GM10847 (cell line): ENCODE measurements around the gene ILDR1.

Experiments used
- POLR2A ChIP-seq: IDR thresholded peaks from 2 replicates; pipeline ENCODE4 v1.6.1; 2011; ENCODE audit not compliant: insufficient read length; ENCODE audit errors: extremely low read depth

ILDR1 gene

DNA sequence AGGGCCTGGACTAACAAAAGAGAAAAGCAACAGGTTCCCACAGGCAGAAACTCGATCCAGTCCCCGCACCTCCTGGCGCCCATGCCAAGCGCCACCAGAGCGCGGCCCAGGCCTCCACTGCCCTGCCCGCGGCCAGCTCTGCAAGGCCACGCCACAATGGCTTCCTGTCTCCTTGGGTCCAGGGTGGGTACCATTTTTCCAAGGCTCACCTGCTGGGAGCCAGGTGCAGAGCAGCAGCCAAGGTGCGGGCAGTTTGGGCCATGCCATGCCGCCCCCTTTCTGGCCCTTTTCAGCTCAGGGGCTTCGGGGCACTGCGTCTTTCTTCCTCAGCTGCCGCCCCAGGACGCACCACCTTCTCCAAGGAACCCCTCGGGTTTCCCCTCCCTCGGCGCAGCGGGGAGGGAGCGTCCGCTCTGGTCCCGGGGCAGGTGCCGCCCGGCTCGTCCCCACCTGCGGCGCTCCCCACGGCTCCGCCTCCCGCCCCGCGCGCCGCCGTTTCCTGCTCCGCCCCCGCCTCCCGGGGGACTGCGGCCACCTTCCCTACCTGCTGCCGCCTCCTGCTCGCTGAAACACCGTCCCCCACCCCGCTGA is at the start of gene ILDR1:
Gene ILDR1 (minus strand): TSS at position 437 of the 591 bp plus-strand sequence. CDS start 170 bp downstream, at position 267.
- TF ChIP-seq POLR2A = no peak

DNA sequence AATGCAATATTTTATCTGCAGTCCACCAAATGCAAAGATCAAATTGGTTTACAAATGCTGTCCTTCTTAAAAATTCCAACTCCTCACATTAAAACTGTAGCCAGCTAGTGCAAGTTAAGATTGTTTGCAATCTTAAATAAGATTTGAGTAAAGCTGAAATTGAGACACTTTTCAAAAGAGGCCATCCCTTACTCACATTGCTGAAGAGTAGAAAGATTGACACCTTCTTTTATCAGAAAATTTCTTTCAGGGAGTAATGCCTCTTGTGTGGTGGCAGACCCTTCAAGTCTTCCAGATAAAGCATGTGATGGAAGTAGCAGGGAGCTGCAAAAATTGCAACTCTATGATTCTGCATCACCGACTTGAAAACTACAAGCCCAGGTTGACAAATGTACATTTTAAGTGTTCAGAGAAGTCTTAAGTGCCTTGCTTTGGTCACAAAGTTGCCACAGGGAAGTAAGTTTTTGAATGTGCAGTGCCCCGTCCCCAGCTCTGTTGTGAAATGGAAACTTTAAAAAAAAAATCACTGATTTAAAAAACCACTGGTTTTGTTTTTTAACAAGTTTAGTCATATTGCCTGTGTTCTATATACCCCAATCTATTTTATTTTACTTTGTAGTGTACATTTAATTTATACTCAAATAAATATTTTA is 45.7 kb upstream of the ILDR1 start:
- TF ChIP-seq POLR2A = no peak

DNA sequence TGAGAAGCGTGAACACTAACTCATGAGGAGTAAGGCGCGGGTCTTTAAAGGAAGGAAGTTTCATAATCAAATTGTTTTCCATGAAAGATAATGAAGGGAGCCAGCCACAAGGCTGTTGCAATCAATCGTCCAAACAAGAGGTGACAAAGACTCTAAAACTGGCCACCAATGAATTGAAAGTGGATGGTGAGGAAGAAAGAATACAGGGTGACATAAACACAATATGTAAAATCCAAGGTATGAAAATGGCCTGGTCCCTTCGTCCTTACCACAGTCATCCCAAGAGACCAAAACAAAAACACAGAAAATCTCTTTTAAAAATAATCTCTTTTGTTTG is 45.1 kb upstream of the ILDR1 start:
- no peak for TF ChIP-seq POLR2A

DNA sequence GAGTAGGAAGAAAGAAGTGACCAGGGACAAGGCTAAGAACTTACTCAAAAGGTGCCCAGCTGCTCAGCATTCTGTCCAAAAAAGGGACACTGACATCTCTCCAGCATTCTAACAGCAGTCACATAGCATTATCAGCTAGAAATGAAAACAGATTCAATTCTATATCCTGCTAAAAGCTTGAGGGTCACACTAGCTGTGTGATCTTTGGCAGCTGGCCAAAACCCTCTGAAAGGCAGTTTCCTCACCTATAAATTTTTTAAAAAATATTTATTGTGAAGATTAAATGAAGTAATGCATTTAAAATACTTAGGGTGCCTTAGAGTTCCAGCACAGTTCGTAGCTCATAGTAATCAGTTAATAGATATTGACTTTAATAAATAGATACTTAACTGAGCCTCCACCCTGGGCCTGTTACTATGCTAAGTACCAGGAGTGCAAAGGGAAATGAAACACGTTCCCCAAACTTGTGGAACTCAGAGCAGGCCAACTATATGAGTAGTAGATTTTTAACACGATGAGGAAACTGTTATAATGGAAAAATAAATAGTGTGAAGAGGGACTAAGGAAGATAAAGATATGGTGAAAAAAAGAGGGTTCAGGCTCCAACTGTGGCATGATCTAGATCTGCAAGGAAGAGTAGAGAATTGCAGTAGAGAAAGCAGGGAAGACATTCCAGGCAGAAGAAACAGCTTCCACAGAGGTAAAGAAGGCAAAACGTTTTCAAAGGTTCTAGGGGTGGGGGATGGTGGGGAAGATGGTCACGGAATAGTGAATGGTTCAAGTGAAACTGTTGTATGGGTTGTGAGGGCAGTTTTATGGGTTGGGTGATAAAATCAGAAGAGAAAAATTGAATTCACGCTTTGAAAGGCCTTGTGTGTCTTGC is 44.5 kb upstream of the ILDR1 start:
- TF ChIP-seq POLR2A = no peak

DNA sequence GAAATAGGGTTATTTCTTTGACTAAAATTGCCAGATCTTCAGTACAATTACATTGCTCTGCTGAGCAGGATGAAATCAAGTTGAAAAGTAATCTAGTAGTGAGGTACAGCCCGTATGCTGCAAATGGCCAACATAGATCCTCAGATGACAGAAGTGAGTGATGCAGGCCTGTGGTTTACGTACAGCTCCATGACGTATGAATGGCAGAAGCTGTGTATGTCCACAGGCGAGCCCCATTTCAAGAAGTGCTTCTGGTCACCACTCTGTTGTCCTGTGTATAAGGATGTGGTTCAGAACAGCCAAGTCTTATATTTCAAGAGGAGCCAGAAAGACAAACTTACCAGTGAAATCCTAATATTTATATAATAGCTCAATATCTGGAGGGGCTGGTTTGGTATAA is 42.3 kb upstream of the ILDR1 start:
- no peak for TF ChIP-seq POLR2A

DNA sequence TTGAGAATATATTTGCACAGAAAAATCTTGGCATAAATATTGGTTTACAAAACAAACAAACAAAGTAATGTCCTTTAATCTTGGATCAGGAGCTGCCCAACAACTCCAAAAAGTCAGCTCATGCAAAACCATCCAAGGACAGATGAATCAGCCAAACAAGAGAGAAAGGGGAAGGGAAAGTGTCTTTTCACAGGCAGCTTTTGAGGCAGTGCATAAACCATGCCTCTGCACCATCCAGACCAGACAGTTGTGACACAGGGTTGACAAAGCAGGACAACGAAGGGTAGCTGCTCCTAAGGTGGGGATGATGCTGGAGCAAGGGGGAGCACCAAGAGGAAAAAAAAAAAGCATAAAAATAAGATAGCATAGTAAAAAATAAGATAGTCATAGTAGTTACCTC is 41.9 kb upstream of the ILDR1 start:
- no peak for TF ChIP-seq POLR2A

DNA sequence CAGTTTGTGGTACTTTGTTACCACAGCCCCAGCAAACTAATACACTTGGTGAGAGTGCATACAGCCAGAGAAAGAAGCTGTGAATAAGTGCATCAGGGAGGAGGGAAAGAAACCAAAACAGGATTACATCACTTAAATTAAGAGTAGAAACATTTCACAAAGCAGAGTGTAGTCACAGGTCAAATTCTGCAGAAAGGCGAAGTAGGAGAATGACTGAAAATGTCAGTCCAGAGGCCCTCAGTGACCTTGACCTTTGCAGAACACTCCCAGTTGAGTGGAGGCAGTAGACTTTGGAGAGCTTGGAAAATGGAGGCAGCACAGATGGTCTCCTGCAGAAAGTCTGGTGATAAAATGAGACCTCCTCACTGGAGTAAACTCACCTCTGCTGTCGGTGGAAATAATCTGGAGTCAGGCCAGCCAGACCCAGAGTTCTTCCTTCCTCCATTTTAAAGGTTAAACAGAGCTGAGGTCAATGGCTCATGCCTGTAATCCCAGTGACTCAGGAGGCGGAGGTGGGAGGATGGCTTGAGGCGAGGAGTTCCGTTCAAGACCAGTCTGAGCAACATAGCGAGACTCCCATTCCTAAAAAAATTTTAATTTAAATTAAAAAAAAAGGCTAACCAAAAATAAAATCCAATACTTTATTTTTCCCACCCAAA is 38.1 kb upstream of the ILDR1 start:
- TF ChIP-seq POLR2A = no peak

DNA sequence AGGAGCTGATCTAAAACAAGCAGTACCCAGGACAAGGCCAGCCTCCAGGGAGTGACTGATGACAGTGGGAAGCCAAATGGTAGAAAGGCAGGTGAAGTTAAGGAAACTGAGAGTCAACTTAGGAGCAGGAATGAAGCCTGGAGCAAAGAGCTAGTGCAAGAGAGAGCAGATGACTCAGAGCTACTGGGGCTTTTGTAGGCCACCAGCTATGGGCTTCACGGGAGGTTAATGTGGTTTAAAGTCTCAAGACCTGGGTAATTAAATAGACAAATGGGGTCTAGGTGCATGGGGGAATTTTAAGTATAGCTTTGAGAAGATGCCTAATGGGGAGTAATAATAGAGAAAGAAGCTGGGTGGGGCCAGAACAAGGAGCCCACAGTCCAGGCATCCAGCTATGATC is 36.2 kb upstream of the ILDR1 start:
- no peak for TF ChIP-seq POLR2A

DNA sequence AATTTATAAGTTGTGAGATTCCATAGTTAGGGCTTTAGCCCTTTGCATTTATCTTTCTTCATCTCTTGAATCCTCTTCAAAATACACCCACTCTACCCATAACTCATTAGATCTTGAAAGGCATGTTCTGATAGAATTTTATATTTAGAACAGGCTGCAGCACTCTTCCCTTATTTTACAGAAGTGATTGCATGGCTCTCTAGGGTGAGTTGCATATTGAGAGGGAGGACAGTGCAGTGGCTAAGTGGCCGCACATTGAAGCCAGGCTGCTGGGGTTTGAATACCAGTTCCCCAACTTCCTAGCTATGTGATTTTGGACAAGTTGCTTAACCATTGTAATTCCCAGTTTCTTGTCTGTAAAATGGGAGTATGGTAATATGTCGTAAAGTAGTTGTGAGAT is 35.6 kb upstream of the ILDR1 start:
- TF ChIP-seq POLR2A = no peak

DNA sequence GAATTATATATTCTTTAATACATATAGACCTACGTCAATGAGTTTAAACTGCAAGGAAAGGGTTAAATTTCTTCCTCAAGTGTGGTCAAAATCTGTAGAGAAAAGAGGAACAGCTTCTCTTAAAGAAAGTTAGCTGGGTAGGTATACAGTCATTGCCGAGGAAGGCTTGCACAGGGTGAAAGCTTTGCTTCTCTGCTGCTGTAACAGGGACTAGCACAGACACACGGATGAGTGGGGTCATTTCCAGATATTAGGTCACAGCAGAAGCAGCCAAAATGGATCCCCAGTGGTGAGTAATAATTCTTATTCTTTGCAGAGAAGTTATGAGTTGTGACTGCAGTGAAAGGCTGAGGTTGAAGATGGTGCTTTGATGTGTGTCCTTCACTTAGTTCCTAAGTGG is 33.2 kb upstream of the ILDR1 start, which contains the start of gene CD86:
Gene CD86 (plus strand): TSS at position 148 of the 400 bp plus-strand sequence. CDS start 128 bp downstream, at position 276.
- no peak for TF ChIP-seq POLR2A

DNA sequence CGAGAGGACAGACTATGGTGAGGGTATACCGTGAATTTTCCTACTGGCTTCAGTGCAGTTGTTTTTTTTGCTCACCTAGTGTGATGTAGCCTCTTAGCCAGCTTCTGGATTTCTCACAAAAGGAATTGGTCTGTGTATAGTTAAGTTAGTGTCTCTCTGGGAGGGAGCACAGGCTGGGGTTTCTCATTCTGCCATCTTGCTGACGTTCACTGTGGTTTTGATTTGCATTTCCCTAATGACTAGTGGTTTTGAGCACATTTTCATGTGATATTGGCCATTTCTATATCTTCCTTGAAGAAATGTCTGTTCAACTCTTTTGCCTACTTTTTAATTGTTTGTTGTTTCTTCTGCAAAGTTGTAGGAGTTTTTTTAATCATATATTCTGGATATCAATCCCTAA is 30.9 kb upstream of the ILDR1 start:
- no peak for TF ChIP-seq POLR2A

DNA sequence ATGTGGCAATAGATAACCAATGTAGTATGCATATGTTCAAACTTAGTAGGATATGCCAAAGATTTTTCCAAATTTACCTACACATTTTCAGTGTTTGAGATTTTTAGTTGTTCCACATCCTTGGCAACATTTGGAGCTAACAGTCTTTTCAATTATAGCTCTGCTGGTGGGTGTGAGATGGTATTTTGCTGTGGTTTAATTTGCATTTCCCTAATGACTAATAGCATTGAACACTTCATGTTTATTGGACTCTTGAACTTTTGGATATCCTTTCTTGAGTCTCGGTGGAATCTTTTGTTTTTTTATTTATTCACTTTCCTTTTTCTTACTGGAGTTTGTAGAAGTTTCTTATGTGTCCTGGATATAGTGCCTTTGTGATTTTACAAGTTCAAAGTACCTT is 11.0 kb upstream of the ILDR1 start:
- no peak for TF ChIP-seq POLR2A

DNA sequence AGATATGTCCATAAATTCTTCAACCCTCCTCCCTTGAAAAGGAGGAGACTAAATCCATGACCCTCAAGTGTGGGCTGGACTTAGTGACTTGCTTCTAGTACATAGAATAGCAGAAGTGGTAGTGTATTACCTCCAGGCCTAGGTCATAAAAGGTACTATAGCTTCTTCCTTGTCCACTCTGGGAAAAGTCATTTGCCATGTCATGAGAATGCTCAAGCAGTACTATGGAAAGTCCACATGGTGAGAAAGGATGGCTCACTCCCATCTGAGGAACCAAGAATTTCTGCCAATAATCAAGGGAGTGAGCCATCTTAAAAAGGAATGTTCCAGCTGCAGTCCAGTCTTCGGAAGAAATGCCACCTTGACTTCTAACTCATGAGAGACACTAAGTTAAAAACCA is 10.5 kb upstream of the ILDR1 start:
- TF ChIP-seq POLR2A = no peak

DNA sequence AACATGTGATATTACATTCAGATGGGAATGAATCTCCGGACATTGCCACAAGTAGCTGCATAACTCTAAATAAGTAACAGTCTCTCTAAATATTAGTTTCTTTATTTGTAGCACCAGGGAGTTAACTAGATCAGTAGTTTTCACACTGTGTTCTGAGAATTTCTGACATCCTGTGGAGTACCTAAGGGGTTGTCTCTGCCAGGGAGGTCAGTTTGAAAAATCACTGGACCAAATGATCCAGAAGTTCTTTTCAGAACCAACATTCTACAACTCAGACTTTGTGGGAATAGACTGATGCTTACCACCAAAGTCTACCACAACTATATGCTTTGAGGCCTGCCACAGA is 9.0 kb upstream of the ILDR1 start:
- TF ChIP-seq POLR2A = no peak

DNA sequence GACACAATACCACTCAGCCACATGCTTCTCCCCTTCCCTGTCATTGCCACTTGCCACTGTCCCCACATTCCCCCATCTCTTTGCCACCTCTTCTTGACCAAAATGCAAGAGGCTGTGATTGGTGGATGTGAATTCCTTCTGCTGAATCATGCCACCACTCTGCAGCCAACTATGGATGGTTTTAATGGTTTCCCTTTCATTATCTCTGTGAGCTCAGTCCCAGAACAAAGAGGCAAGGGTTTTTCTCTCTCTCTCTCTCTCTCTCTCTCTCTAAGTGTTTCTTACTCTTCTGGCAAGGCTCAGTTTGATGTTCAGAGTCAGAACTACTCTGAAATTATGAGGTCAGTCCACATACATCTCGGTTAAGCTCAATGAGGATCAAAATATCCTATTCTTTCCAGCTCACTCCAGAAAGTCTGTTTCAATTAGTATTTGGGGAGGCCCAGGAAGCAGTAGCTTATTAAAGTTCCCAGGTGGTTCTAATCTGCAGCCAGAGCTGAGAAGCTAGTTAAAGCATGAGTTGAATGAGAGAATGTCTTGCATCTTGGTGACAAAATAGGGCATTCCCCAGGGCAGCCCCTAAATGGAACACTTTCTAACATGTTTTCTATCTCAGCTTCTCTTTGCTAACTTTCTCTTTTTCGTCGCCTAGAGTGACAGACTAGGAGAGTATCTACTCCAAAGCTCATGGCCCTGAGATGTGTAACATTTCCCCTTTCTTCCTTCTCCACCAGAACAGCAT is 8.5 kb upstream of the ILDR1 start:
- no peak for TF ChIP-seq POLR2A
